GM18858 (cell line): ENCODE results near the gene AMDHD1.
"Not testable (repeated sequence)": the region's sequence is repeated elsewhere in the genome, so short reads cannot be mapped to it uniquely, and the experiment has no call there.

Experiments used
- ATAC-seq: cut with Tn5 transposase; IDR thresholded peaks from one replicate; pipeline ENCODE4 v1.9.1; 2021; ENCODE audit not compliant: unreplicated experiment

Gene AMDHD1

DNA sequence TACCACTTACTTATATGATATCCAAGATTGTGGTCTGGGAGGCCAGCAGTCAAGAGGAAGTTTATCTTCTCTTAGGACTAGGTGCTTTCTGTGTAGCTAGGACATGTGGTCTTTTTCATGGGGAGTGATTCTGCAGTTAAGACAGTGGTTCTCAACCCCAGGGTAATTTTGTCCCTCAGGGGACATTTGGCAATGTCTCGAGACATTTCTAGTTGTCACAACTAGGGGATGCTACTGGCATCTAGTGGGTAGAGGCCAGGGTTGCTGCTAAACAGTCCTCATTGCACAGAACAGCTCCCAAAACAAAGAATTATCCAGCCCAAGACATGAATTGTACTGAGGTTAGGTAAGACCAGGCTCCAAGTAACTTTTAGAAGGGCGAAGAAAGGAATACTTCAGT, 20.0 kb downstream of the AMDHD1 start:
- ATAC-seq = no peak

GRCh38 chr12:95966287-95966870, 23.2 kb downstream of the AMDHD1 start:
- no peak for ATAC-seq

DNA sequence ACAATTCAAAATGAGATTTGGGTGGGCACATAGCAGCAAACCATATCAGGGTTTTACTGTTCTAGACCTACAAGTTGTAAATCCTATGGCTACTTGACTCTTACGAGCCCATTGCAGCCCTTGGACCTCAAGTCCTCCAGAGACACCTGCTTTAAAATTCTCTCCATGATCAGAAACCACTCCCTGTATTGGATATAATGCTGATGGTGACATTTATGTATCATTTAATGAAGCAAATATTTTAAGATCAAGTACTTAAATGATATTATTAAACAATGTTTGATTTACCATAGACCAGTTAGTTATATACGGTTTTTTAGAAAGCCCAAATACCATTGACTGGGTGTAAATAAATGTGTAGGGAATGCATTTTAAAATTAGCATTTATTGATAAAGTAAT, 24.2 kb downstream of the AMDHD1 start:
- no peak for ATAC-seq

DNA sequence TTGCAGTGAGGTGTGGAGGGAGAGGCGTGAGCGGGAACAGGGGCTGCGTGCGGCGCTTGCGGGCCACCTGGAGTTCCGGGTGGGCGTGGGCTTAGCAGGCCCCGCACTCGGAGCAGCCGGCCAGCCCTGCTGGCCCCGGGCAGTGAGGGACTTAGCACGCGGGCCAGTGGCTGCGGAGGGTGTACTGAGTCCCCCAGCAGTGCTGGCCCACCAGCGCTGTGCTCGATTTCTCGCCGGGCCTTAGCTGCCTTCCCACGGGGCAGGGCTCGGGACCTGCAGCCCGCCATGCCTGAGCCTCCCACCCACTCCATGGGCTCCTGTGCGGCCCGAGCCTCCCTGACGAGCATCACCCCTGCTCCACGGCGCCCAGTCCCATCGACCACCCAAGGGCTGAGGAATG, 26.0 kb downstream of the AMDHD1 start:
- not testable (repeated sequence) for ATAC-seq

- ATAC-seq = no peak
These were observed 27.8 kb downstream of the AMDHD1 start for GRCh38 chr12:95970905-95971304.

DNA sequence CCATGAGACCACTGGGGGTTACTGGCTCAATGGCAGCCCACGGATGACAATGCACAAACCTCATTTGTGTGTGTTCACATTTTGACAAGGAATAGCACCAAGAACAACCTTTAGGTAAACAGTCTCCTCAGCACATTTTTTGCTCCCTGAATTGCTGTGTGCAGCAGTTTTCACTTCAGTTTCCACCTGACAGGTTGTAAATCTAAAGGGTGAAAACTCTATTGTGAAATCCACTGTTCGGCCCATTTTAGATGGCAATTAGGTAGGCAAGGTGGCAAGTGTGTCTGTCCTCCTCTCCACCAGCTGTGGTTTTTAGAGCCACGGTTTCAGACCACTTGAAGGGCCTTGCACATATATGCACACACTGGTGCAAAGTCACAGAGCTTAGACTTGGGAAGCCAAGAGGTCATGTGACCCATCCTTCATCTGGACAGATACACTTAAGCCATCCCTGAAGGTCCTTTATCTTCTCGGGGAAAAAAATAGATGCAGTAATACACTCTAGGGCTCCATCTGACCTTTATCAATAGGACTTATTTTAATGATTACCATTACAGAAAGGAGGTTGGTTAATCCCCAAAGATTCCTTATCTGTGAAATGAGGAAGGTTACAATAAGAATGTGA, 29.8 kb downstream of the AMDHD1 start:
- ATAC-seq = no peak

- ATAC-seq = no peak
These were observed 31.2 kb downstream of the AMDHD1 start for GRCh38 chr12:95974358-95974757.

DNA sequence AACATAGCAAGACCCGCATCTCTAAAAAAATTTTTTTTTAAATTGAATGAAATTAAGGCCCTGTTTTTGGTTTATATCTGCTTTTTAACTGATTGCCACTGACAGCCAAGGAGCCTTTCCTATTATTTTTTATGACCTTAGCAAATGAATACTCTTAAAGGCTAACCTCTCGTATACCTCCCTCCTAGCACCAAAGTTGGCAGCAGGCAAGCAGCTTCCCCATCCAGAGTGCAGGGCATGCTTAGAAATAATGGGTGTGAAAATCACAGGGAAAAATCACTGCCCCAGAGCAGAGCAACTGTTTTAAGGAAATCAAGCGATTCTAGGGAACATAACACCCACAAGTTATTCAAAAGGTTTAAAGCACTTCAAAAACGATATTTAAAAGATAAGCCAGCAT, 32.4 kb downstream of the AMDHD1 start:
- ATAC-seq = no peak

GRCh38 chr12:95976416-95976832, 33.3 kb downstream of the AMDHD1 start:
- no peak for ATAC-seq

DNA sequence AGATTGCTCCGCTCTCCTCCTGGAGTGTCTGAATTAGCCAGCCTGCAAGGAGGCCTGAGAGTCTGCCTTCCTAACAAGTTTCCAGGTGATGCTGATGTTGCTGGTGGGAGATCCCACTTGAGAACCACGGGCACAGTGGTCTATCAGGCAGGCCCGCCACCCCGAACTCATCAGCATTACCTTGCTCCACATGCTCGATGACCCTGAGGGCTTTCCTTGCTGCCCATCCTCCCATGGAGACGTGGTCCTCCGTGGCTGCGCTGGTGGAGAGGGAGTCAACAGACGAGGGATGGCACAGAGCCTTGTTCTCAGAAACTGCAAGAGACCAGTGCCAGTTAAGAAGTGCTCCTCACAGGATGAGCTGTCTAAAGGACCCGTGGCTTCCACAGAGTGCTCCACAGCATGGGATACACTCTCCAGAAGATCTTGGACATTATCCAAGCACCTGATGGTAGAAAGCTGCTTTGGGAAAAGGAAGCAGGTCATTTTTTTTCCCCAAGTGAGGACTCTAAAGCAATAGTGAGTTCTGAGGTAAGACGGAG, 34.7 kb downstream of the AMDHD1 start:
- no peak for ATAC-seq

DNA sequence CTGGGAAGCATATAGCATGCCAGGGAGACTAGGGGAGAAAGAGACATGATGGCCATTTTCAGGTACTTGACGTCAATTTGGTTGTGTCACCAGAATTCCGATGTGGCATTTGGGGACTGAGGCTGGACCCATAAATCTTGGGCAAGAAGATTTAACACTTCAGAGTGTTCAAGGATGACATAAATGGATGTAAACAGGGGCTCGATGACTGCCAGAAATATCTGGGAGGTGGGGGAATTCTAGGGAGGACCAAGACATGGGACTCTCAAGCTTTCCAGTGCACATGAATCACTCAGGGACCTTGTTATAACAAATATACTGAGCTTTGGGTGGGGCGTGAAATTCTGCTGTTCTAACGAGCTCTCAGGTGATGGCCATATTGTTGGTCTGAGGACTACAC, 35.2 kb downstream of the AMDHD1 start:
- no peak for ATAC-seq

- ATAC-seq = no peak
These were observed 35.6 kb downstream of the AMDHD1 start for GRCh38 chr12:95978774-95979173.

DNA sequence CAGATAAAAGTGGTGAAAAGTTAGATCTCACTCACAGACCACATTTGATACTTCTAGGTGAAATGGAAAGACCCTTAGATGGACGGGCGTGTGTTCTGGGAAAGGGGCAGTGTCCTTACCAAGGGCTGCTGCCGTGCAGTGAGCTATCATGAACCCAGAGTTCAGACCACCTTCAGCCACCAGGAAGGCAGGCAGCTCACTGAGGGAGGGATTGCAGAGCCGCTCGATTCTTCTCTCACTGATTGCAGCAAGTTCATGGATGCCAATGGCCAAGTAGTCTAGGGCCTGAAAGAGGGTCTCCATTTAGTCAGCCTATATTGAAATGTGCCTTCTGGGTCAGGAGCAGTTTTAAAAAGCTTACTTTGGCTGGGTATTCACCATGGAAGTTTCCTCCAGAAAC, 37.3 kb downstream of the AMDHD1 start:
- no peak for ATAC-seq

DNA sequence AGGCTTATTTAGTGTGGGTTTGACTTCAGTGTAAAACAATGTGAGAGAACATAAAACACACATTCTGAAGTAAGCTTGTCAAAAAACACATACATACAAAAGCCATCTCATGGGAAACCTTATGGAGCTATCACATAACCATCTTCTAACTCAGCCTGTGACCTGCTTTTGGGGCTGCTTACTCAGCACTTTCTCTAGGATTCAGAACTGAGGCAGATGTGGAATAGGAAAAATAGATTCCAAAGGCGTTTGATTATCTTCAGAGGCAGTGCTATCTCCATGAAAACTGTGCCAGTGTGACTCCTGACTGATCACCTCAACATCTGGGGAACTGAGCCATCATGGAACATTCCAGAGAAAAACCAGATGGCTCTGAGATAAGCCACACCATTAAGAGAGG, 39.5 kb downstream of the AMDHD1 start:
- no peak for ATAC-seq

GRCh38 chr12:95984682-95985081, 41.6 kb downstream of the AMDHD1 start:
- no peak for ATAC-seq

DNA sequence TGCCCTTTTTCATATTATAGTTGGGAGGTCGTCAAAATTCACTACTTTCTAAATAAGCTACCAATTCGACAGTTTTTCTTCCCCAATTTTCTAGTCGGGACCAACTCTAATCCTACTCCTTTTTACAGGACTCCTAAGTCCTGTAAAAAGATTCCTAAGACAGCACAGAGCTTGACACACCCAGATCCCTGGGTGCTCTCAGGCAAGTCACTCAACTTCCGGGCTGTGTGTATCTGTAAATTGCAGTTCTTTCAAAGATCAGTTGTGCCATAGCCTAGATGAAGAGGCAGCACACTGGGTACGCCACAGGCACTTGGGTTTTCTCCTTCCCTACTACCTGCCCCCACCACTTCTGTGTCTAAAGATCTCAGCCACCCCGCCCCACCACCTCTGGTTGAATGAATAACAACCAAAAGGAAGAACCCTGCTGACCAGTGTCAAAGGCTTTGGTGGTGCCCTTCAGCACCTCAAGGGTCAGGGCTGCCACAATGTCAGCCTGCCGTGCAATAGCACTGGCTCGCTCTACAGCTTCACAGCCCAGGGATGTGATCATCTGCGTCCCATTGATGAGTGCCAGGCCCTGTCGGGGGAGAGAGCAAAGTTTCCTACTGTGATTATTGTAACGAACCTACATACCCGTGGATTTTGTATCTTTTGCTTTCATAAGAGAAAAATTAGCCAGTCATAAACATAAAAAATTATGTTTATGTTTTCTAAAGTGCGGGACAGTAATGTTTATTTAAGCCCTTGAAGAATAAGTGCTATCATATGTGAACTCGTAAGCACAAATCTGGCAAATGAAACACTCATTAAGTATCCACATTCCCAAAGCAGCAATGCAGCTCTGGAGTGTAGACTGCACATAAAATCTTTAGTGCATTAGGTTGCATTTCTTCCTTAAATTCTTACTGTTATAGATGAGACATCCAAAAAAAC, 43.8 kb downstream of the AMDHD1 start:
- no peak for ATAC-seq

- ATAC-seq = no peak
These were observed 45.6 kb downstream of the AMDHD1 start for GRCh38 chr12:95988506-95989275.

DNA sequence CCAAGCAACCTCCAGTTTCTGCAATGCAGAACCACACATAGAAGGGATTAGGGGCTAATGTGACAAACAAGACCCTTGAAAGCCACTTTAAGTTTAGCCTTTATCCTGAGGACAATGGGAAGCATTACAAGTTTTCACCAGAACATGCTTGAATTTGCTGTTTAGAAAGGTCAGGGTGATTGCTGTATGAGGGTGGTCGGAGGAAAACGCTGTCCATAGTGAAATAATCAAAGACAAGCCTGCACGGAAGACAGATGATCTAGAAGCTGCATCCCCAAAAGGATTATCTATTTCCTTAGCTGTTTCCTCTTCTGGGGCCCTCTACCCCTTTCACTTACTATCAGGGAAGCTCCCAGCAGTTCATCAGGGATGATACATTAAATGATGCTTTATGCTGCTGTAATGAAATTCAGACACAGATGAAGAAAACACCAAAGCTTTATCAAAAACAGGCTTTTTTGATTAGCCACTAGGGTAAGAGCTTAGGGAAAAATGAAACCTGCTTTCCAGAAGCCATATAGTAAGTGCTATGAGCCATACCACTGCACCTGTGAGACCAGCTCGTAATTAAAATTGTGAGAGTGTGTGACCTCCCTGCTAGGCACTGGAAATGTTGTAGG, 46.5 kb downstream of the AMDHD1 start:
- no peak for ATAC-seq

- ATAC-seq = no peak
These were observed 47.0 kb downstream of the AMDHD1 start for GRCh38 chr12:95990136-95990535.

DNA sequence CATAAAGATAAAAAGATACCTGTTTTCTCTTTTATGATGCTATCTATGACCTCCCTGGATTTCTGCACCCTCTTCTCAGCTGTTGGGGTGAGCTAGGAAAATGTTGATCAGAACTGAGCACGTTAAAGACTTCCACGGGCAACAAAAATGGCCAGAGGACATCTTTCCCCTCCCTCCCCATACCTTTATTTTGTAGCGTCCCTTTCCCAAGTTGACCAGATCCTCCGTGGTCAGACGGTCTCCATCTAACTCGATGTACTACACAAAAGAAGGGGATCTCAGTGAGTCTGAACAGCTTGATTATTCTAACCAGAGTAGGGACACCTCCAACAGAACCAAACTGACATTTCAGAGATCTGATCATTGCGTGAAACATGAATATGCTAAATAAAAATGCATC, 50.8 kb downstream of the AMDHD1 start:
- no peak for ATAC-seq

GRCh38 chr12:95994476-95994875, 51.3 kb downstream of the AMDHD1 start:
- ATAC-seq = no peak
